ENCODE data around the gene ARHGAP20. TPM values are rescaled to one million over a fixed set of nuclear protein-coding genes. Genes with fewer than 3 reads are reported as not detected.

ARHGAP20 gene, protein sequence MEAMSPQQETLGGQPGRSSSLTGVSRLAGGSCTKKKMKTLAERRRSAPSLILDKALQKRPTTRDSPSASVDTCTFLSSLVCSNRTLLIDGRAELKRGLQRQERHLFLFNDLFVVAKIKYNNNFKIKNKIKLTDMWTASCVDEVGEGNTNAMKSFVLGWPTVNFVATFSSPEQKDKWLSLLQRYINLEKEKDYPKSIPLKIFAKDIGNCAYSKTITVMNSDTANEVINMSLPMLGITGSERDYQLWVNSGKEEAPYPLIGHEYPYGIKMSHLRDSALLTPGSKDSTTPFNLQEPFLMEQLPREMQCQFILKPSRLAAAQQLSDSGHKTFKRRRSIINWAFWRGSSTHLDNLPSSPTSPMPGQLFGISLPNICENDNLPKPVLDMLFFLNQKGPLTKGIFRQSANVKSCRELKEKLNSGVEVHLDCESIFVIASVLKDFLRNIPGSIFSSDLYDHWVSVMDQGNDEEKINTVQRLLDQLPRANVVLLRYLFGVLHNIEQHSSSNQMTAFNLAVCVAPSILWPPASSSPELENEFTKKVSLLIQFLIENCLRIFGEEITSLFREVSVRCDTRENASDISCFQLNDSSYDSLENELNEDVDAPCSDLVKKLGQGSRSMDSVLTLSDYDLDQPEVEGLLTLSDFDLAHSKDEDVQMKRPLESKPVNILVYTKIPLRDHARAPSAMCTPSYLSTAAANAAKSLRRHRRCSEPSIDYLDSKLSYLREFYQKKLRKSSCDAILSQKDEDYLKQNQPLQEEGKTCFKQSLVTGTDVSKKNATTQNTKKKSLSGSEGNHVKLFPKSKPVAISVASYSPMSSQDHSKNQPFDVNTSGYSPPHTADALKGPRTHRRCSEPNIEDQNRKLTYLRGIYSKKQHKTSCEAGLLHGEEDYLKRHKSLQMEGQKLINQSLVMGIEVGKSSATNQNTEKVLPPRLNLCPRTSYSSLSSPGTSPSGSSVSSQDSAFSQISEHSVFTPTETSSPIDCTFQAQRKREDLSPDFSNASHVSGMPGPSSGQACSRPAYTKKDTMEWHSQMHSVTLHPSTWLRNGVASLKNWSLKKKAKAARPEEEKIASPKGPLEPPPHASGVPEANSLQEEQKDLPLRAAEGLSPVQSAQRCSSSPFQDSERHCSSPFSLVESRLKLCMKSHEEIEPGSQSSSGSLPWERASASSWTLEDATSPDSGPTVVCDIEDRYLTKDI
- total RNA-seq (2022; extraction: Qiagen RNA extraction), result 0.01 to 0.06 TPM (median 0.03 TPM) in 4 of 5 replicates, not detected in the other

DNA sequence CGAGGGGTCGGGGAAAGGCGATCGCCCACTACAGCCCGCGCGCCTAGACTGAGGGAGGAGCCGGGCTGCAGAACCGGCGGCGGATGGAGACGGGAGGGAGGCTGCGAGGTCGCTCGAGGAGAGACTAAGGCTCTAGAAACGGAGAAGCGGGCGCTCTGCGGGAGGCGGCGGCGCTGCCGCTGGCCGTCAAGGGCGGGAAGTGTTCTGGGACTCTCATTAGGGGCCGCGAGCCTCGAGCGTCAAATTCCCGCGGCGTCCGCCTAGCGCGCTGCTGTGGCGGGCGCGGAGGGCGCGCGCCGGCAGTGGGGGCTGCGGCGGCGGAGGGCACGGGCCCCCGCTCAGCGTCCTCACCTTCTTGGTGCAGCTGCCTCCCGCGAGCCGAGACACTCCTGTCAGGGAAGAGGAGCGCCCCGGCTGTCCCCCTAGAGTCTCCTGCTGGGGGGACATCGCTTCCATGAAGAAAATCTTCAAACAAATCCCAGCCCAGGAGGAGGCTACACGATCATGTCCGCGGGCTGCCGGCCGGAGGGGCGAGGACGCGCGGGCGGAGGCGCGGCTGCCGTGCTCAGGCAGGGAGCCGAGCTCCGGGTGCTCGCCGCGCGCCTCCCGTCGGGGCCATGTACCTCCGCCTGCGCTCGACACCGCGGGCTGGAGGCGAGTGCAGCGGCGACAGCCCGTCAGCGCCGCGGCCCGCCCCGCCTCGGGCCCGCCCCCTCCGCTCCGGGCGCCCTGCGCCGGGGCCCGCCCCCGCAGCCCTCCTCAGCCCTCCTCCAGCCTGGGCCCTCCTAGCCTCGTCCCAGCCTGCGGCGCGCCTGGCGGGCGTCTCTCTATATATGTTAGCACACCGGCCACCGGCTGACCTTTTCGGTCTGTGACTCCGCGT, at the start of gene ARHGAP20:
ARHGAP20 (minus strand) TSS at position 662 of the 883 bp plus-strand sequence; CDS start at position 456, 206 bp downstream.

Measured in A549 treated with dexamethasone at 1 μM for 4 hours (cell line).